ENCODE data around the gene GALR1. TPM values are rescaled to one million over a fixed set of nuclear protein-coding genes. Genes with fewer than 3 reads are reported as not detected.
"Not testable (repeated sequence)": the region's sequence is repeated elsewhere in the genome, so short reads cannot be mapped to it uniquely, and the experiment has no call there.

The GALR1 gene
- total and polyA plus RNA-seq, 5 experiments from 2014 or later, result not detected

- ATAC-seq (no peak), DNase-seq (no peak)
- POLR2A ChIA-PET, result no interaction called here
- Mint-ChIP-seq H3K9me3 (peaks cover 0 to 8% (median 0%) of the 10 kb centered on the region in 9 donors), H3K27me3 (peaks cover 28 to 54% (median 38%) of the 10 kb centered on the region in 5 donors), H3K36me3 (peaks cover 0 to 4% (median 0%) of the 10 kb centered on the region in 3 donors), H3K4me3 (no peak overlapping the region), H3K27ac (no peak overlapping the region), H3K4me1 (peaks cover 4 to 10% (median 7%) of the 10 kb centered on the region in 4 donors)
Measured at GRCh38 chr18:77254711-77255405, 5.2 kb downstream of the GALR1 start.

GRCh38 chr18:77255426-77256105, 5.9 kb downstream of the GALR1 start:
- Mint-ChIP-seq H3K9me3 (peaks cover 0 to 10% (median 0%) of the 10 kb centered on the region in 9 donors), H3K27me3 (peaks cover 28 to 52% (median 38%) of the 10 kb centered on the region in 5 donors), H3K4me3 (no peak overlapping the region), H3K27ac (no peak overlapping the region), H3K36me3 (peaks cover 0 to 4% (median 0%) of the 10 kb centered on the region in 3 donors), H3K4me1 (peaks cover 3 to 9% (median 6%) of the 10 kb centered on the region in 4 donors)
- DNase-seq, result no peak
- ATAC-seq, result no peak
- POLR2A ChIA-PET, result no interaction called here

GRCh38 chr18:77262643-77263465, 13.2 kb downstream of the GALR1 start:
- Mint-ChIP-seq H3K27ac (no peak overlapping the region), H3K27me3 (peaks cover 4 to 16% (median 8%) of the 10 kb centered on the region in 5 donors), H3K36me3 (peaks cover 0 to 21% (median 9%) of the 10 kb centered on the region in 3 donors), H3K4me3 (no peak overlapping the region), H3K9me3 (peaks cover 0 to 23% (median 12%) of the 10 kb centered on the region in 9 donors), H3K4me1 (peaks cover 0 to 2% (median 0%) of the 10 kb centered on the region in 4 donors)
- ATAC-seq (no peak), DNase-seq (no peak)
- POLR2A ChIA-PET, result no interaction called here

GRCh38 chr18:77263466-77263763, 13.8 kb downstream of the GALR1 start:
- ATAC-seq, result no peak
- peaks cover 0 to 21% (median 9%) of the 10 kb centered on the region in 3 donors for H3K36me3 Mint-ChIP-seq
- DNase-seq, result no peak
- H3K4me1 Mint-ChIP-seq, result no peaks in the 10 kb centered on the region
- H3K9me3 Mint-ChIP-seq, result peaks cover 0 to 23% (median 12%) of the 10 kb centered on the region in 9 donors
- no peak overlapping the region for H3K27ac Mint-ChIP-seq
- POLR2A ChIA-PET, result no interaction called here
- H3K4me3 Mint-ChIP-seq, result no peak overlapping the region
- peaks cover 5 to 21% (median 9%) of the 10 kb centered on the region in 5 donors for H3K27me3 Mint-ChIP-seq

- H3K27ac Mint-ChIP-seq, result no peak overlapping the region
- no peak for DNase-seq
- POLR2A ChIA-PET, result no interaction called here
Measured at GRCh38 chr18:77267969-77268368, 18.3 kb downstream of the GALR1 start.

GRCh38 chr18:77268456-77268855, 18.8 kb downstream of the GALR1 start:
- Mint-ChIP-seq H3K27me3 (peaks cover 6 to 39% (median 16%) of the 10 kb centered on the region in 5 donors), H3K4me3 (no peak overlapping the region), H3K9me3 (peaks cover 0 to 21% (median 12%) of the 10 kb centered on the region in 9 donors), H3K4me1 (no peaks in the 10 kb centered on the region), H3K36me3 (peaks cover 0 to 21% (median 9%) of the 10 kb centered on the region in 3 donors), H3K27ac (peak overlapping the region in 1 of 10 donors; percentile 12)
- POLR2A ChIA-PET, result no interaction called here
- ATAC-seq (no peak), DNase-seq (no peak)

More at GRCh38 chr18:77267969-77268368, 18.3 kb downstream of the GALR1 start:
- peaks cover 0 to 21% (median 9%) of the 10 kb centered on the region in 3 donors for H3K36me3 Mint-ChIP-seq
- peaks cover 0 to 21% (median 12%) of the 10 kb centered on the region in 9 donors for H3K9me3 Mint-ChIP-seq
- no peak overlapping the region for H3K4me3 Mint-ChIP-seq
- H3K27me3 Mint-ChIP-seq, result peaks cover 6 to 43% (median 16%) of the 10 kb centered on the region in 5 donors
- no peaks in the 10 kb centered on the region for H3K4me1 Mint-ChIP-seq
- no peak for ATAC-seq

- no peaks in the 10 kb centered on the region for H3K4me1 Mint-ChIP-seq
- ATAC-seq (no peak), DNase-seq (no peak)
- no peak overlapping the region for H3K27ac Mint-ChIP-seq
- POLR2A ChIA-PET, result no interaction called here
- peaks cover 0 to 9% (median under 1%) of the 10 kb centered on the region in 9 donors for H3K9me3 Mint-ChIP-seq
- no peak overlapping the region for H3K4me3 Mint-ChIP-seq
- H3K36me3 Mint-ChIP-seq, result peaks cover 0 to 6% (median 0%) of the 10 kb centered on the region in 3 donors
- H3K27me3 Mint-ChIP-seq, result peaks cover 2 to 48% (median 16%) of the 10 kb centered on the region in 5 donors
Measured at GRCh38 chr18:77271576-77272481, 22.2 kb downstream of the GALR1 start.

- ATAC-seq, H3K4me1 Mint-ChIP-seq, H3K27ac Mint-ChIP-seq, H3K4me3 Mint-ChIP-seq, DNase-seq, POLR2A ChIA-PET: not testable (repeated sequence)
- H3K9me3 Mint-ChIP-seq, result peaks cover 0 to 35% (median 18%) of the 10 kb centered on the region in 9 donors
- H3K36me3 Mint-ChIP-seq, result peaks cover 0 to 16% (median 2%) of the 10 kb centered on the region in 3 donors
- peaks cover 6 to 37% (median 14%) of the 10 kb centered on the region in 5 donors for H3K27me3 Mint-ChIP-seq
Measured at GRCh38 chr18:77290841-77291240, 41.2 kb downstream of the GALR1 start.

- Mint-ChIP-seq H3K9me3 (no peaks in the 10 kb centered on the region), H3K27ac (no peak overlapping the region), H3K27me3 (peaks cover 0 to 7% (median 4%) of the 10 kb centered on the region in 5 donors), H3K4me1 (no peaks in the 10 kb centered on the region), H3K36me3 (no peaks in the 10 kb centered on the region), H3K4me3 (no peak overlapping the region)
- DNase-seq (no peak), ATAC-seq (no peak)
- POLR2A ChIA-PET, result no interaction called here
Measured at GRCh38 chr18:77298172-77298571, 48.5 kb downstream of the GALR1 start.

- no peaks in the 10 kb centered on the region for H3K9me3 Mint-ChIP-seq
- H3K4me3 Mint-ChIP-seq, result no peak overlapping the region
- no peak overlapping the region for H3K27ac Mint-ChIP-seq
- POLR2A ChIA-PET, result no interaction called here
- ATAC-seq (no peak), DNase-seq (no peak)
- H3K27me3 Mint-ChIP-seq, result peaks cover 3 to 12% (median 10%) of the 10 kb centered on the region in 5 donors
- no peaks in the 10 kb centered on the region for H3K4me1 Mint-ChIP-seq
- H3K36me3 Mint-ChIP-seq, result no peaks in the 10 kb centered on the region
Measured at GRCh38 chr18:77299706-77300105, 50.1 kb downstream of the GALR1 start.

- Mint-ChIP-seq H3K4me1 (no peaks in the 10 kb centered on the region), H3K4me3 (no peak overlapping the region), H3K9me3 (no peaks in the 10 kb centered on the region), H3K27me3 (peaks cover 3 to 12% (median 10%) of the 10 kb centered on the region in 5 donors), H3K36me3 (no peaks in the 10 kb centered on the region), H3K27ac (no peak overlapping the region)
- DNase-seq (no peak), ATAC-seq (no peak)
- POLR2A ChIA-PET, result no interaction called here
Measured at GRCh38 chr18:77300579-77300978, 50.9 kb downstream of the GALR1 start.

GRCh38 chr18:77304268-77304667, 54.6 kb downstream of the GALR1 start:
- ATAC-seq, result no peak
- H3K4me1 Mint-ChIP-seq, result no peaks in the 10 kb centered on the region
- no peak overlapping the region for H3K4me3 Mint-ChIP-seq
- DNase-seq, result no peak
- no peak overlapping the region for H3K27ac Mint-ChIP-seq
- H3K36me3 Mint-ChIP-seq, result no peaks in the 10 kb centered on the region
- no peaks in the 10 kb centered on the region for H3K9me3 Mint-ChIP-seq
- POLR2A ChIA-PET, result no interaction called here
- peaks cover 2 to 15% (median 9%) of the 10 kb centered on the region in 5 donors for H3K27me3 Mint-ChIP-seq
